ENCODE measurements around the gene HAO1. TPM values are rescaled to one million over a fixed set of nuclear protein-coding genes. Genes with fewer than 3 reads are reported as not detected.

The HAO1 gene
- total and polyA plus RNA-seq, 2 of the 13 experiments (the other 11 are each of a cell fraction or from before 2014, with no cell fraction given), result 0.03 TPM; not detected in 1

- FAIRE-seq (no peak), ATAC-seq (no peak), DNase-seq (ENCODE audit: low spot score) (no peak)
- Histone ChIP-seq H3K4me2 (ENCODE audit: low read depth, low read length) (no peak overlapping the region), H3K36me3 (replicated peaks in 1 of 2; ENCODE audit: control insufficient read depth in 1 of 2, insufficient read depth in 2 of 2, low read length in 2 of 2) (no peaks in the 10 kb centered on the region), H3K27ac (ENCODE audit: extremely low read length, insufficient read depth, low read length) (no peak overlapping the region), H3K9ac (ENCODE audit: insufficient read depth, low read depth, low read length) (no peak overlapping the region), H3K27me3 (ENCODE audit: control insufficient read depth in 1 of 2, insufficient read depth in 2 of 2, low read length in 2 of 2) (no peaks in the 10 kb centered on the region), H3K4me1 (ENCODE audit: insufficient read depth, low read length) (peaks cover 14% of the 10 kb centered on the region), H4K20me1 (ENCODE audit: insufficient read depth, low read length) (no peaks in the 10 kb centered on the region), H3K79me2 (ENCODE audit: insufficient read depth, low read length) (no peaks in the 10 kb centered on the region), H3K9me3 (ENCODE audit: low read length) (no peaks in the 10 kb centered on the region), H2AFZ (ENCODE audit: low read length) (peak overlapping the region; percentile 20), H3K4me3 (replicated peaks in 1 of 3; ENCODE audit: insufficient read depth in 1 of 3, low read depth in 2 of 3, low read length in 3 of 3) (no peak overlapping the region)
- WGBS (ENCODE audit: low lambda C conversion rate), result 53% methylated on average over 4 of the region's 4 CpGs
- no TSS peak for BruUV-seq (replicated peaks)
- ChIA-PET POLR2A (no interaction called here), CTCF (ENCODE audit: low intra/inter-chr PET ratio, low total read pairs) (interaction anchor here (3.1 kb wide), 1 partner anchor 787 kb away, joined by 33 read pairs; no protein-coding TSS in a partner anchor)
- no peak for TF ChIP-seq ZNF672 (CRISPR knock-in tag; IDR thresholded peaks at IDR 0.05)
- no peak for TF ChIP-seq GPN1 (CRISPR knock-in tag; IDR thresholded peaks at IDR 0.05; ENCODE audit: borderline replicate concordance)
- no peak for TF ChIP-seq ARID5B (CRISPR knock-in tag; IDR thresholded peaks at IDR 0.05)
- TF ChIP-seq ATF2 (CRISPR knock-in tag; IDR thresholded peaks at IDR 0.05), result no peak
- TF ChIP-seq ZSCAN9 (CRISPR knock-in tag; IDR thresholded peaks at IDR 0.05; ENCODE audit: borderline replicate concordance), result no peak
- TF ChIP-seq ZNF367 (CRISPR knock-in tag; IDR thresholded peaks at IDR 0.05; ENCODE audit: borderline replicate concordance), result no peak
- no peak for TF ChIP-seq AGO2 (optimal IDR thresholded peaks at IDR 0.05; ENCODE audit: low read depth, low read length)
- TF ChIP-seq GFI1 (CRISPR knock-in tag; IDR thresholded peaks at IDR 0.05; ENCODE audit: borderline replicate concordance), result no peak
- no peak for TF ChIP-seq ZNF136 (CRISPR knock-in tag; IDR thresholded peaks at IDR 0.05; ENCODE audit: low read depth)
- no peak for TF ChIP-seq ZNF780A (CRISPR knock-in tag; IDR thresholded peaks at IDR 0.05)
- TF ChIP-seq ZNF234 (CRISPR knock-in tag; conservative IDR thresholded peaks at IDR 0.05), result no peak
- no peak for TF ChIP-seq NR2F1 (CRISPR knock-in tag; IDR thresholded peaks at IDR 0.05)
- no peak for TF ChIP-seq ZNF496 (CRISPR knock-in tag; IDR thresholded peaks at IDR 0.05; ENCODE audit: insufficient replicate concordance)
- in situ Hi-C loops (cut with HindIII; ENCODE audit: extremely low pct_ligation_motif_present, low pct_unique_long_range_greater_than_20kb) (loop anchor here (10.0 kb wide), 1 partner anchor 790 kb away; no protein-coding TSS in a partner anchor), intact Hi-C loops (cut with micrococcal nuclease; ENCODE audit: unreplicated experiment) (loop anchor here (10.0 kb wide), 1 partner anchor 1170 kb away; the partner anchor contains the start of gene BMP2)
These were observed 5.2 kb downstream of the HAO1 start for GRCh38 chr20:7935027-7935551.
